GM12892 (cell line): Measurements from ENCODE around the gene VPS13D.
A peak's percentile ranks its signal among the peaks of the same experiment; 100 is the strongest.

ENCODE experiments used
- DNase-seq: peaks from one replicate; pipeline ENCODE4 v3.0.0; 2011; ENCODE audit not compliant: insufficient read length
- FAIRE-seq: peaks from 2 replicates; lab custom pipeline; 2011; peaks lifted over from hg19 to GRCh38; lab: Jason Lieb, UNC
- POLR2A ChIP-seq: IDR thresholded peaks from 2 replicates; pipeline ENCODE4 v1.6.1; 2011; ENCODE audit warnings: low read depth, low read length, control low read depth
- POLR2AphosphoS5 ChIP-seq: IDR thresholded peaks from 2 replicates; pipeline ENCODE4 v1.6.1; 2011; ENCODE audit warnings: low read depth, low read length, control low read depth
- TAF1 ChIP-seq: IDR thresholded peaks from 2 replicates; pipeline ENCODE4 v1.6.1; 2011; ENCODE audit warnings: low read depth, mild to moderate bottlenecking, control low read depth, low read length, borderline replicate concordance

VPS13D gene

DNA sequence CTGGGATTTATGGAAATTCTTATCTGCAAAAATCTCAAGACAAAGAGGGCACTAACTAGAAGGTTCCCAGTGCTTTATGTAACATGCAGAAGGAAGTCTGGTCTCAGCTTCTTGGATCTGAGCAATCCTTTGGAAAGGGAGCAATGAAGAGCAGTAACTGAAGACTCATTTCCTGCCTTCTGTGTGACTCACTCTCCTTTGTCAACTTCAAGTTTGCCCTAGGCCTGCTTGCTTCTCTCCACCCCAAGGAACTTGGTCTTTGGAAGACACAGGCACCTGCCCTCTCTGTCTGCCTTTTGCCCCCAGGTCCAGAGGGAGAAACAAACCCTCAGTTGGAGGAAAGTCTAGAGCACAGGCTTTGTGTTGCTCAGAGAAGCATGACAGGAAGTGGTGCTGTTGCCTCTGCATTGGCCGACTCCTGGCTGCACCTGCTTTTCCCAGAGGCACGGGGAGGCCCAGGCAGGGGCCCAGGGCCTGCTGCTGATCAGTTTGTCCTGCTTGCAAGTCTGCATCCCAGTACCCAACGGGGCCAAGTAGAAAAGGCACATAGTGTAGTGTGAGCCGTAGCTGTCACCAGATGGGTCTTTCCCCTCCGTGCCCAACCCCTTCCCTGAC is 251.0 kb downstream of the VPS13D start:
- no peak for TF ChIP-seq TAF1
- TF ChIP-seq POLR2A: no peak
- no peak for TF ChIP-seq POLR2AphosphoS5
- DNase-seq (no peak), FAIRE-seq (peak; percentile 30)

DNA sequence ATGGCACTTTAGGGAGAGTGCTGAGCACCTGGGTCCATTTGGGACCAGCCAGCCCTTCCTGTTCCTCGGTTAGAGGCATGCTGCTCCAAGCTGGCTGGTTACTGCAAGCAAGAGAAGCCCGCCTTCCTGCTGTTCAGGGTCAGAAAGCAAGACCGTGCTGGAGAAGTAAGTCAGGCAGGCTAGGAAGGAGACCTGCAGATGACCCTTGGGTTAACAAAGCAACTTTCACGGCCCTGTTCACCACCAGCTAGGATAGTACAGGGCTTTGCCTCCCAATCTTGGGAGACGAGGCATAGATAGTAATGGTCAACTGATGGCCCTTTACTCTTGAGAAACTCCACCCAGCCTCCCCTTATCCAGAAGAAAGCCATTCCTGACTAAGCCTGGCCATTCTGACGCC is 252.1 kb downstream of the VPS13D start:
- no peak for TF ChIP-seq TAF1
- TF ChIP-seq POLR2A: no peak
- TF ChIP-seq POLR2AphosphoS5: no peak
- FAIRE-seq (no peak), DNase-seq (no peak)

DNA sequence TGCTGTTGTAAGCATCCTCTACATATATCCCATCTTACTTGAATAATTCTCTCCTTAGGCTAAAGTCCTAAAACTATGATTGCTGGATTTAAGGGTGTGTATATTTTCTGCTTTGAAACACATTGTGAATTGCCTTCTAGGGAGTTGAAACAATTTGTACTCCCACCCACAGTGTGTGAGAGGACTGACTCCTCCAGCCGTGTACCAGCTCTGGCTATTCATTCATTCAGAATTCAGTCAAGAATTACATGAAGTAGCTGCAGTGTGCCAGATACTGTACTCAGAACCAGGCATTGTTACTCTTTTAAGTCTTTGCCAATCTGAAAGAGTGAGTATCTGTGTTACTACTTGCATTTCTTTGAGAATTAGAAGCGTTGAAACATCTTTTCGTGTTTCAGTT is 253.2 kb downstream of the VPS13D start:
- no peak for TF ChIP-seq POLR2A
- TF ChIP-seq TAF1: no peak
- no peak for TF ChIP-seq POLR2AphosphoS5
- FAIRE-seq (no peak), DNase-seq (no peak)

GRCh38 chr1:12485231-12486058 is 255.6 kb downstream of the VPS13D start:
- FAIRE-seq (no peak), DNase-seq (no peak)
- TF ChIP-seq POLR2AphosphoS5: no peak
- TF ChIP-seq POLR2A: no peak
- TF ChIP-seq TAF1: no peak

DNA sequence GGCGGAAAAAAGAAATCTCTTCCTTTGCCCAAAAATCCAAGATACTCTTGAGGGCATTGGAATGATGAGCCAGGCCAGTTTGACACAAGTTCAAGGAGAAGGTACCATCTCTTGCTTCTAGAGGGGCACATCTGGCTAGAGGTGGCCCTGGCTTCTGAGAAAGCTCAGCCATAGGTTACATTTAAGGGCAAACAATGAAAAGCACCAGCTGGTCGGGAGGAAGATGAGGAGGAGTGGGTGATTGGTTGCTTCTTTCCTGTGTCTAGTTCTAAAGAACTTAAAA is 256.2 kb downstream of the VPS13D start:
- no peak for TF ChIP-seq TAF1
- no peak for TF ChIP-seq POLR2AphosphoS5
- TF ChIP-seq POLR2A: no peak
- no peak for DNase-seq
- no peak for FAIRE-seq

GRCh38 chr1:12486401-12487005 is 256.7 kb downstream of the VPS13D start:
- no peak for DNase-seq
- TF ChIP-seq TAF1: no peak
- no peak for TF ChIP-seq POLR2AphosphoS5
- no peak for TF ChIP-seq POLR2A
- no peak for FAIRE-seq

DNA sequence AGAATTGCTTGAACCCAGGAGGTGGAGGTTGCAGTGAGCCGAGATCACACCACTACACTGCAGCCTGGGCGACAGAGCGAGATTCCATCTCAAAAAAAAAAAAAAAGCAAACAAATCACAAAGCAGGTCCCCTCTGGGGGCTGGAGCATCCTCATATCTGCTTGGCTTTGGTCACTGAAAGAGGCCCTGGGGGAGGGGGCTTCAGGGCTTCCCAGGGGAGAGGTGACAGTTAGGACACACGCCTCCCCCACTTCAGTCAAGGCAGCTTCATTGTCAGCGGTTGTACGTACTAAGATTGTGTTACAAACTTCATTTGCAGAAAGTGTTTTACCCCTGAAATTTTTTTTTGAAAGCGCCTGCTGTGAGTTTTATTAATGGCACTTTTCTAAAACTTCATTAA is 257.7 kb downstream of the VPS13D start:
- FAIRE-seq (no peak), DNase-seq (no peak)
- TF ChIP-seq POLR2AphosphoS5 (no peak), POLR2A (no peak), TAF1 (no peak)

GRCh38 chr1:12488666-12489354 is 259.0 kb downstream of the VPS13D start:
- TF ChIP-seq POLR2A (no peak), TAF1 (no peak), POLR2AphosphoS5 (no peak)
- FAIRE-seq (no peak), DNase-seq (no peak)

- FAIRE-seq: no peak
- TF ChIP-seq POLR2A: no peak
- TF ChIP-seq TAF1: no peak
- TF ChIP-seq POLR2AphosphoS5: no peak
- no peak for DNase-seq
Measured at GRCh38 chr1:12490532-12491142, 260.8 kb downstream of the VPS13D start.

GRCh38 chr1:12491656-12492055 is 261.8 kb downstream of the VPS13D start:
- TF ChIP-seq TAF1 (no peak), POLR2A (no peak), POLR2AphosphoS5 (no peak)
- DNase-seq (no peak), FAIRE-seq (no peak)

GRCh38 chr1:12495725-12496124 is 265.9 kb downstream of the VPS13D start:
- DNase-seq: no peak
- TF ChIP-seq TAF1 (no peak), POLR2A (no peak), POLR2AphosphoS5 (no peak)
- no peak for FAIRE-seq
